H7 (cell line): ENCODE measurements around the gene NGFR. TPM values are rescaled to one million over a fixed set of nuclear protein-coding genes. Genes with fewer than 3 reads are reported as not detected.
"Not testable (repeated sequence)": the region's sequence is repeated elsewhere in the genome, so short reads cannot be mapped to it uniquely, and the experiment has no call there.

Experiments used
- DNase-seq: peaks from one replicate; pipeline ENCODE4 v3.0.0; 2012
- H3K27me3 ChIP-seq: 2 replicates; pipeline ENCODE4 v1.6.0; 2011; ENCODE audit warnings: mild to moderate bottlenecking, low read length; ENCODE audit not compliant: control insufficient read depth, insufficient read depth
- H3K36me3 ChIP-seq: replicated peaks from 2 replicates; pipeline ENCODE4 v1.5.1; 2011; ENCODE audit warnings: low read length; ENCODE audit not compliant: control insufficient read depth, insufficient read depth
- H3K4me3 ChIP-seq: 2 replicates; pipeline ENCODE4 v1.5.1; 2011; ENCODE audit warnings: low read depth, mild to moderate bottlenecking, control low read depth, low read length, moderate library complexity; ENCODE audit not compliant: insufficient read depth
- total RNA-seq: library from RNA; depleted of rRNA; stranded (reverse); fragments of >200 nt; shearing (Covaris generic); gene quantifications from 2 replicates; pipeline ENCODE4 v1.2.3, GENCODE V29; 2014

Gene NGFR
- total RNA-seq, 1 experiment from 2014 or later, result 8.7 TPM

GRCh38 chr17:49548051-49548505 is 53.0 kb downstream of the NGFR start:
- DNase-seq, result peak; percentile 66
- Histone ChIP-seq H3K36me3 (no peaks in the 10 kb centered on the region), H3K27me3 (no peaks in the 10 kb centered on the region), H3K4me3 (no peak overlapping the region)

DNA sequence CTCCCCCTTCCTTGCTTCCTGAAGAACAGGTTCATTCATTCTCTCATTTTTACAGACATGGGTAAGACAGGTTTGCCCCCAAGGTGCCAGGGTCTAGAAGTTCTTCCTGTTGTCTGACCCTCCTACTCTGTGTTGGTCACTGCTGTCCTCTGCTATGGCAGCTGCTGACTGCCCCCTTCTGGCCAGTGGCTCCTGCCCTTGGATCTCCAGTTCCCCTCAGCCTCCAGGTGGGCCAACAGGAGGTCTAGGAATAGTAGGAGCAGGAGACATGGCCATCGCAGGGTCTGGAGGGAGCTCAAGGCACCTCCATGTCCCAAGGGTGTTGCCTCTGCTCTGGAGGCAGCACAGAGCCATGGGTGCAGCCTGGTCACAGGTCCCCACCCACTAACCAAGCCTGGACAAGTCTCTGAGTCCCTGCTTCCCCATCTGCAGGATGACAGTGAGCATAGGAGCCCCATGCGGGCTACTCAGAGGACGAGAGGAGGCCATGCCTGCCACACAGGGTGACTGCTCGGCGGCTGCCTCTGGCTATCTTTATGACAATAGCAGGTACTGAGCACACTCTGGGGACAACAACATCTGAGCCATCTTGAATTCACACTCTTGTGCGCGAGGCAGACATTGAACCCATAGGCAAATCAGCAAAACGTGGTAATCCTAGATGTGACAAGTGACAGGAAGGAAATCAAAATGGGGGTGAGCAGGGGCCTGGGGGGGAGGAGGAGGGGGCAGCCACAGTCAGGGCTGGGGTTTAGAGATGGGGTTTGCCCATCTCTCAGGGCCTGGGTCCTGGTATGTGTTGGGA is 53.6 kb downstream of the NGFR start:
- Histone ChIP-seq H3K36me3 (no peaks in the 10 kb centered on the region), H3K4me3 (no peak overlapping the region), H3K27me3 (no peaks in the 10 kb centered on the region)
- peak; percentile 87 for DNase-seq

GRCh38 chr17:49549311-49549605 is 54.2 kb downstream of the NGFR start:
- H3K36me3 ChIP-seq, result no peaks in the 10 kb centered on the region
- peak; percentile 28 for DNase-seq
- H3K27me3 ChIP-seq, result no peaks in the 10 kb centered on the region
- H3K4me3 ChIP-seq, result no peak overlapping the region

- DNase-seq, result peak; percentile 41
- Histone ChIP-seq H3K27me3 (no peaks in the 10 kb centered on the region), H3K36me3 (no peaks in the 10 kb centered on the region), H3K4me3 (no peak overlapping the region)
Measured at GRCh38 chr17:49549691-49550678, 54.9 kb downstream of the NGFR start.

- not testable (repeated sequence) for H3K36me3 ChIP-seq, H3K27me3 ChIP-seq, DNase-seq, H3K4me3 ChIP-seq
Measured at GRCh38 chr17:49550764-49551163, 55.7 kb downstream of the NGFR start.

- DNase-seq, result peak; percentile 22
- Histone ChIP-seq H3K36me3 (no peaks in the 10 kb centered on the region), H3K27me3 (no peaks in the 10 kb centered on the region), H3K4me3 (no peak overlapping the region)
Measured at GRCh38 chr17:49551221-49552069, 56.4 kb downstream of the NGFR start.

- DNase-seq, result peak; percentile 35
- no peaks in the 10 kb centered on the region for H3K36me3 ChIP-seq
- H3K27me3 ChIP-seq, result no peaks in the 10 kb centered on the region
- no peak overlapping the region for H3K4me3 ChIP-seq
Measured at GRCh38 chr17:49552070-49552751, 57.1 kb downstream of the NGFR start.

- no peaks in the 10 kb centered on the region for H3K27me3 ChIP-seq
- H3K4me3 ChIP-seq, result no peak overlapping the region
- no peaks in the 10 kb centered on the region for H3K36me3 ChIP-seq
- peak; percentile 12 for DNase-seq
Measured at GRCh38 chr17:49553676-49554335, 58.7 kb downstream of the NGFR start.

DNA sequence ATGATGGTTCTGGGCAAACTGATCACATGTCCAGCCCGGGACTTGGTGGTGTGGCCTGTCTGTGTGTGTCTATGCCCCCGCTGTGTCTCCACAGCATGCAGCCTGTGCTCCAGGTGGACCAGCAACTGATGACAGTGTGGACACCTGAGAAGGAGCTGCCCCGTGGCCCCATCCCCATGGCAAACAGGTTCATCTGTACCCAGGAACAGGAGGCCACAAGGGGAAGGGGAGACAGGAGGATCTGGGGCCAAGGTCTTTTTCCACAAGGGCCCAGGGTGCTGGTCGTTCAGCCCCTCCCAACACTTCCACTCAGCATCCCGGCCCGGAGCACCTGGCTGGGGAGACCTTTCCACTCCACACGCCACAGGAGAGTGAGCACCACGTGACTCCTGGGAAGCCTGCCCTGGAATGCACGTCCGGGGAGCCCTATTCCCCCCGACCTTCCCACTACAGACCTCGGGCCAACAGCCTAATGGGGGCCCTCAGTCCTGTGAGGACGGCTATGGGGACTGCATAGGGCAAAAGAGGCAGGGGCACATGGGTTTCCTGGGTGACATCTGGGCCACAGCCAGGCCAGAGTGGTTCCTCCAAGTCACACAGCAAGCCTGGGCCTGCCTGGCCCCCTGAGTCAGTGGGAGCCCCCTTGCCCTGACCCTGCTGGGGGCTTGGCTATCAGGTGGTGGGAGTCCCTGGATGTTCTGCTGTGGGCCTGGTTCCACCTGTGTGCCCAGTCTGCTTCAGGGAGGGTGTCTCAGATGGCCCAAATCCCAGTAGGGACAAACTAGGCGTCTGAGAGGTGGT is 59.8 kb downstream of the NGFR start:
- peak; percentile 32 for DNase-seq
- H3K36me3 ChIP-seq, result no peaks in the 10 kb centered on the region
- no peak overlapping the region for H3K4me3 ChIP-seq
- H3K27me3 ChIP-seq, result no peaks in the 10 kb centered on the region

GRCh38 chr17:49555495-49556222 is 60.6 kb downstream of the NGFR start:
- peak; percentile 48 for DNase-seq
- no peak overlapping the region for H3K4me3 ChIP-seq

DNA sequence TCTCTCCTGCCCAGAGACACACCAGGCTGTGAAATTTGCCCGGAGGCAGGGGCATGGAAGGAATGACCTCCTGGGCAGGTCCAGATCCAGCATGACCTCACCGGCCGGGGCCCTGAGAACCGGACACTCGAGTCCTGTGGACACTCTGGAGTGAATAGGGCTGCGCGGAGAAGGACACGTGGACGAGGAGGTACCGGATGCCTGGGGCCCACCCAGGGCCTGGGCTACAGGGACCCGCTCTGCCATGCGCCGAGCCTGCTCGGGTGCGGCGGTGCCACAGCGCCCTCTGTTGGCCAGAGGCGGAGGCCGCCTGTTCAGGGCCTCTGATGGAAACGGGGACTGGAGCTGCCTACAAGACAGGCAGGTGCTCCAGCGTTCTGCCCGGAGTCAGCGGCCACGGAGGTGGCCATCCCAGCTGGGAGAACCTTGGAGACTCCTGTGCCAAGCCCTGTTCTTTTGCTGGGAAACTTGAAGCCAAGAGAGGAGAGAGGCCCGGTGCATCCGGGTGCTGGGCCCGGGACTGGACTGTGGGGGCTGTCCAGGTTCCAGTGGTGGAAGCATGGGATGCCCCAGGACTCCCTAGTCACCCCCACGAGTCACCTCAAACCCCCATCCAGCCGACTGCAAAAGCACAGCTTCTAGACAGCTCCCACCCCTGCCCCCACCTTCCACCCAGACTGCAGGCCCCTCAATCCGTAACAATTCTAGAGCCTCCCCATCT is 61.3 kb downstream of the NGFR start:
- Histone ChIP-seq H3K27me3 (no peaks in the 10 kb centered on the region), H3K4me3 (no peak overlapping the region), H3K36me3 (no peaks in the 10 kb centered on the region)
- peak; percentile 97 for DNase-seq

More at GRCh38 chr17:49555495-49556222, 60.6 kb downstream of the NGFR start:
- H3K27me3 ChIP-seq, result no peaks in the 10 kb centered on the region
- H3K36me3 ChIP-seq, result no peaks in the 10 kb centered on the region
